PC-9 (cell line): ENCODE measurements around the gene GABRG3. TPM values are rescaled to one million over a fixed set of nuclear protein-coding genes. Genes with fewer than 3 reads are reported as not detected.

ENCODE experiments used
- BruUV-seq: library from RNA; stranded (reverse); fragments of 400-500 nt; replicated peaks from 2 replicates; lab custom pipeline; 2021; lab: Mats Ljungman, UMichigan
- CTCF ChIA-PET: fragments of 300-600 bp; sonication (Branson Sonifier 250); formaldehyde crosslinking; loops from one replicate; lab custom pipeline; 2022; ENCODE audit warnings: antibody characterized with exemption; lab: Charles Lee
- POLR2A ChIA-PET: fragments of 300-600 bp; sonication (Branson Sonifier 250); formaldehyde crosslinking; loops from one replicate; lab custom pipeline; 2022; ENCODE audit warnings: antibody characterized with exemption; ENCODE audit not compliant: unreplicated experiment; lab: Charles Lee
- DNase-seq, 2 experiments: peaks; one replicate each; pipeline versions ENCODE4 v3.0.0 to v3.0.0-alpha.2; 2015 to 2022; ENCODE audit warnings: mixed read lengths in 1 of 2
- H2AFZ ChIP-seq: fragments of 200-600 bp; sonication (generic); 2 replicates; pipeline ENCODE4 v1.8.1; 2017; ENCODE audit warnings: antibody characterized with exemption
- H3F3A ChIP-seq: fragments of 200-600 bp; sonication (generic); 2 replicates; pipeline ENCODE4 v1.8.1; 2017; ENCODE audit warnings: antibody characterized with exemption, mild to moderate bottlenecking, low read depth; ENCODE audit not compliant: insufficient read depth
- H3K27ac ChIP-seq: fragments of 200-600 bp; sonication (generic); 2 replicates; pipeline ENCODE4 v1.6.1; 2016; ENCODE audit warnings: mixed run types
- H3K27me3 ChIP-seq: fragments of 200-600 bp; sonication (generic); 2 replicates; pipeline ENCODE4 v1.6.1; 2016; ENCODE audit warnings: low read depth, mixed run types; ENCODE audit not compliant: insufficient read depth
- H3K36me3 ChIP-seq: fragments of 200-600 bp; sonication (generic); 2 replicates; pipeline ENCODE4 v1.6.1; 2016; ENCODE audit warnings: low read depth, mixed run types
- H3K4me1 ChIP-seq: fragments of 200-600 bp; sonication (generic); replicated peaks from 2 replicates; pipeline ENCODE4 v1.6.1; 2016; ENCODE audit warnings: mixed run types; ENCODE audit not compliant: insufficient read depth
- H3K4me2 ChIP-seq: fragments of 200-600 bp; sonication (generic); 2 replicates; pipeline ENCODE4 v1.6.1; 2017; ENCODE audit warnings: mixed run types
- H3K4me3 ChIP-seq: fragments of 200-600 bp; sonication (generic); 2 replicates; pipeline ENCODE4 v1.6.1; 2016; ENCODE audit warnings: mixed run types
- H3K79me2 ChIP-seq: fragments of 200-600 bp; sonication (generic); 2 replicates; pipeline ENCODE4 v1.6.1; 2017; ENCODE audit warnings: low read depth, mixed run types
- H3K9me2 ChIP-seq: fragments of 200-600 bp; sonication (generic); 2 replicates; pipeline ENCODE4 v1.8.1; 2017; ENCODE audit warnings: mild to moderate bottlenecking; ENCODE audit not compliant: insufficient read depth
- H3K9me3 ChIP-seq: fragments of 200-600 bp; sonication (generic); 2 replicates; pipeline ENCODE4 v1.8.1; 2016; ENCODE audit warnings: low read depth; ENCODE audit not compliant: insufficient read depth
- H4K20me1 ChIP-seq: fragments of 200-600 bp; sonication (generic); 2 replicates; pipeline ENCODE4 v1.8.1; 2017; ENCODE audit not compliant: insufficient read depth
- CTCF ChIP-seq: fragments of 200-600 bp; sonication (generic); conservative IDR thresholded peaks from 2 replicates; pipeline ENCODE4 v1.6.1; 2017; ENCODE audit warnings: mixed run types, antibody characterized with exemption, mild to moderate bottlenecking, moderate library complexity
- EZH2 ChIP-seq: fragments of 200-600 bp; sonication (generic); IDR thresholded peaks from 2 replicates; pipeline ENCODE4 v1.8.0; 2017; ENCODE audit warnings: antibody characterized with exemption, low read depth
- intact Hi-C: fragments of 100-400 bp; cut with micrococcal nuclease; formaldehyde crosslinking; loops from one replicate; pipeline ENCODE4 v1.10.0; 2022; ENCODE audit not compliant: unreplicated experiment
- total RNA-seq: library from RNA; stranded (reverse); gene quantifications from 2 replicates; pipeline ENCODE4 v1.2.3, GENCODE V29; 2021

The GABRG3 gene
- total RNA-seq, 1 experiment from 2014 or later: not detected

GRCh38 chr15:27456807-27457206 lies 485.8 kb downstream of the GABRG3 start:
- Histone ChIP-seq H2AFZ (no peak overlapping the region), H3K9me2 (no peaks in the 10 kb centered on the region), H3K27ac (no peak overlapping the region), H3K27me3 (peaks cover 26% of the 10 kb centered on the region), H3K79me2 (no peaks in the 10 kb centered on the region), H3K4me2 (no peak overlapping the region), H3K9me3 (no peaks in the 10 kb centered on the region), H3K4me3 (no peak overlapping the region), H3K4me1 (no peaks in the 10 kb centered on the region), H4K20me1 (no peaks in the 10 kb centered on the region), H3K36me3 (no peaks in the 10 kb centered on the region), H3F3A (no peaks in the 10 kb centered on the region)
- CTCF ChIA-PET: no interaction called here
- POLR2A ChIA-PET: no interaction called here
- DNase-seq: no peak
- intact Hi-C loops: no loop called here
- TF ChIP-seq EZH2 (no peak), CTCF (no peak)
- BruUV-seq: no TSS peak

GRCh38 chr15:27457766-27458165 lies 486.8 kb downstream of the GABRG3 start:
- no peak for DNase-seq
- POLR2A ChIA-PET: no interaction called here
- no TSS peak for BruUV-seq

GRCh38 chr15:27458345-27459084 lies 487.5 kb downstream of the GABRG3 start:
- no peak overlapping the region for H2AFZ ChIP-seq
- H3F3A ChIP-seq: no peaks in the 10 kb centered on the region
- no peak overlapping the region for H3K27ac ChIP-seq
- no peaks in the 10 kb centered on the region for H4K20me1 ChIP-seq
- TF ChIP-seq EZH2 (no peak), CTCF (no peak)
- no peak overlapping the region for H3K4me3 ChIP-seq
- no peaks in the 10 kb centered on the region for H3K9me3 ChIP-seq
- no peaks in the 10 kb centered on the region for H3K4me1 ChIP-seq
- intact Hi-C loops: no loop called here
- DNase-seq: no peak
- H3K4me2 ChIP-seq: no peak overlapping the region
- no peaks in the 10 kb centered on the region for H3K79me2 ChIP-seq
- H3K27me3 ChIP-seq: peaks cover 26% of the 10 kb centered on the region
- H3K9me2 ChIP-seq: no peaks in the 10 kb centered on the region
- no peaks in the 10 kb centered on the region for H3K36me3 ChIP-seq
- CTCF ChIA-PET: no interaction called here
- POLR2A ChIA-PET: no interaction called here
- BruUV-seq: no TSS peak

More at GRCh38 chr15:27457766-27458165, 486.8 kb downstream of the GABRG3 start:
- Histone ChIP-seq H3K4me1 (no peaks in the 10 kb centered on the region), H3K27me3 (peaks cover 26% of the 10 kb centered on the region), H3K4me2 (no peak overlapping the region), H4K20me1 (no peaks in the 10 kb centered on the region), H2AFZ (no peak overlapping the region), H3K27ac (no peak overlapping the region), H3K9me2 (no peaks in the 10 kb centered on the region), H3K9me3 (no peaks in the 10 kb centered on the region), H3F3A (no peaks in the 10 kb centered on the region), H3K36me3 (no peaks in the 10 kb centered on the region), H3K4me3 (no peak overlapping the region), H3K79me2 (no peaks in the 10 kb centered on the region)
- intact Hi-C loops: no loop called here
- CTCF ChIA-PET: no interaction called here
- TF ChIP-seq EZH2 (no peak), CTCF (no peak)
